HG03095 (cell line): ENCODE data around the gene CFH.
"Not testable (repeated sequence)": the region's sequence is repeated elsewhere in the genome, so short reads cannot be mapped to it uniquely, and the experiment has no call there.

Experiments used
- ATAC-seq: cut with Tn5 transposase; IDR thresholded peaks from one replicate; pipeline ENCODE4 v1.9.1; 2021; ENCODE audit warnings: moderate library complexity; ENCODE audit not compliant: unreplicated experiment

The CFH gene

GRCh38 chr1:196651637-196652215, at the start of gene CFH:
Gene CFH (plus strand): TSS chr1:196652043. CDS start chr1:196652118, 75 bp downstream.
- no peak for ATAC-seq

DNA sequence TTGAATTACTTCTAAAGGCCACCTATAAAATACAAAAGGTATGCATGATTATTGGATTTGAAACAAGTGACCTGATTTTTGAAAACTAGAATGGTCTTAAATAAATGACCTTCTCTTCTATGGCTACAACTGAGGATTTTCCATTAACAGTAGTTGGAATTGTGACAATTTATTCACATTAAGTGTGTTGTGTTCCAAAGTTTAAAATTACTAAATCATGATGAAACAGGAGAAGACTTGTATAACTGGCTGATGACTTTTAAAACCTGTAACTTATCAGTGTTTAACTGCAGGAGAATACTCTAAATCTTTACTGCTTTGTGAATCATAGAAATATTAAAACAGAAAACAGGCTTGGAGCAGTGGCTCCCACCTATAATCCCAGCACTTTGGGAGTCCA, 48.2 kb upstream of the CFH start:
- no peak for ATAC-seq

GRCh38 chr1:196607981-196608380, 43.9 kb upstream of the CFH start:
- no peak for ATAC-seq

- ATAC-seq = no peak
Observed at GRCh38 chr1:196608390-196609369, 43.2 kb upstream of the CFH start, which contains the start of gene KCNT2. Gene KCNT2 (minus strand): TSS chr1:196608440. CDS start chr1:196608309, 131 bp downstream.

- no peak for ATAC-seq
Observed at GRCh38 chr1:196609370-196609737, 42.5 kb upstream of the CFH start.

DNA sequence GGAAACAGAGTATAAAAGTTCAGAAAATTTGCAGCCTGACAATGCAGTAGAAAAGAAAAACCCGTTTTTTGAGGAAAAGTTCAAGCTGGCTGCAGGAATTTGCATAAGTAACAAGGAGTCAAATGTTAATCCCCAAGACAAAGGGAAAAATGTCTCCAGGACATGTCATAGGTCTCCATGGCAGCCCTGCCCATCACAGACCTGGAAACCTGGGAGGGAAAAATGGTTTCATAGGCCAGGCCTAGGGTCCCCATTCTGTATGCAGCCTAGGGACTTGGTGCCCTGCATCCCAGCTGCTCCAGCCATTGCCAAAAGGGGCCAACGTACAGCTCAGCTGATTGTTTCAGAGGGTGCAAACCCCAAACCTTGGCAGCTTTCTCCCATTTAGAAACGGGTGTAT, 40.0 kb upstream of the CFH start:
- no peak for ATAC-seq

DNA sequence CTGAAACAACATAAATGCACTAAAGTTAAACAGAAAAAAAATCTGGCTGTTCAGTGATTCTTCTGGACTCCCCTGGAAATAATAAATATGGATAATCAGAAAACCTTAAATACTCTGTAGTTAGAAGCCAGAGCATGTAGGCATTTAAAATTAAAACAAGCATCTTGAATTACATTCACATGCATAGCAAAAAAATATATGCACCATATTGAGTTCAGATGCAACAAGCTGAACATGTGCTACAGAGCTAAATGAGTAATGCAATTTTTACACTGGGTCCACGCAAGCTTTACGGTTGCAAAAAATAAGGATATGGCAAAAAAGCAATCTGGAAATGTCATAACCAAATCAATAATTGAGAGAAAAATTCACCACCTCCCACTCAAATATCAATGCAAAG, 32.1 kb upstream of the CFH start:
- ATAC-seq = no peak

DNA sequence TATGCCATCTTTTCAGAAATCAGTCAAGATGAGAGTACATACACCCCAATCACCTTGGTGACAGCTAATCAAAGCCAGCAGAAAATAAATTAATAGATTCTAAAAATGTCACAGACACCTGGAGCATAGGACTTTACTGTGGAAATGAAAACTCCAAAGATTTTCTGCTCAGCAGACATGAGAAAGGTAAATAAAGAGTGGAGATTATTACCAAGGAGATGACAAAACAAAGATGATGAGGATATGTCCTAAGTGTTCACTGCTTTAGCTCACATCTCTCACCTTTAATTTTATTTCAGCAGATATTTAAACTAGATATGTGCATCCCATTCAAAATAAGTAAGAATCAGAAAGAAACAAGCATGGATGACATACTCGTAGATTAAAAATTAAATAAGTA, 28.8 kb upstream of the CFH start:
- ATAC-seq = no peak

- no peak for ATAC-seq
Observed at GRCh38 chr1:196628838-196629237, 23.0 kb upstream of the CFH start.

DNA sequence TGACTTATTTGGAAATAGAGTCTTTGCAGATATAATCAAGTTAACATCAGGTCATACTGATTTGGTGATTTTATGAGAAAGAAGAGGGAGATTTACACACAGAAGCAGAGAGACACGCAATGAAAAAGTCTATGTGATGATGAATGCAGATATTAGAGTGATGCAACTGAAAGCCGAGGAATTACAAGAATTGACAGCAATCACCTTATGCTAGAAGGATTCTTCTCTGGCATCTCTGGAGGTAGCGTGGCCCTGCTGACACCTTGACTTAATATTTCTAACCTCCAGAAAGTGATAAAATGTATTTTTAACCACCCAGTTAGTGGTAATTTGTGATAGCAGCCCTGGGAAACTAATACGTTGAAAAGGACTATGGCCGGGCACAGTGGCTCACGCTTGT, 14.2 kb upstream of the CFH start:
- no peak for ATAC-seq

- ATAC-seq = no peak
Observed at GRCh38 chr1:196638466-196638865, 13.4 kb upstream of the CFH start.

DNA sequence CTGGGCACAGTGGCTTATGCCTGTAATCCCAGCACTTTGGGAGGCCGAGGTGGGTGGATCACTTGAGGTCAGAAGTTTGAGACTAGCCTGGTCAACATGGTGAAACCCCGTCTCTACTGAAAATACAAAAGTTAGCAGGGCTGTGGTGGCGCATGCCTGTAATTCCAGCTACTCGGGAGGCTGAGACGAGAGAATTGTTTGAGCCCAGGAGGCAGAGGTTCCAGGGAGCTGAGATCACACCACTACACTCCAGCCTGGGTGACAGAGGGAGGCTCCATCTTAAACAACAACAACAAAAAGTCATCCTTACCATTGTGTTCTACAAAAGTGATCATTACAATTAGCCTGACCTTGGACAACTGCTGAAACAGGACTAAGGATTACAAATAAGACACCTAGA, 12.6 kb upstream of the CFH start:
- not testable (repeated sequence) for ATAC-seq

DNA sequence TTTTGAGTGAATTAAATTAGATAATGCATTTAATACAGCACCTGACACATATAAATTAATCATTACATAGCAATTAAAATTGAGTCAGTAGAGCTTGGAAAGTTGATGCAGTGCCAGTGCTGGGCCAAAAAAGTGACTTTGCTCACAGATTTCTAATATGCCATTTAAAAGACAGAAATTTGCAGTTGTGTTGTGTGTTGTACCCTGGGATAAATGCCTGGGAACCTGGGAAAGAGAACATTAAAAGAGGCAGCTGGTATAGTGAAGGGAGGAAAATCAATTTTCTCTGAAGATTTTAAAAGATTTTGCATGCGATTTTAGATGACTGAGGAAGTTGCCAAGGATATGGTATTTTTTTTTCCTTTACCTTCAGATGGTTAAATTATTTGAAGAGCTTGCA, 10.9 kb upstream of the CFH start:
- ATAC-seq = no peak

DNA sequence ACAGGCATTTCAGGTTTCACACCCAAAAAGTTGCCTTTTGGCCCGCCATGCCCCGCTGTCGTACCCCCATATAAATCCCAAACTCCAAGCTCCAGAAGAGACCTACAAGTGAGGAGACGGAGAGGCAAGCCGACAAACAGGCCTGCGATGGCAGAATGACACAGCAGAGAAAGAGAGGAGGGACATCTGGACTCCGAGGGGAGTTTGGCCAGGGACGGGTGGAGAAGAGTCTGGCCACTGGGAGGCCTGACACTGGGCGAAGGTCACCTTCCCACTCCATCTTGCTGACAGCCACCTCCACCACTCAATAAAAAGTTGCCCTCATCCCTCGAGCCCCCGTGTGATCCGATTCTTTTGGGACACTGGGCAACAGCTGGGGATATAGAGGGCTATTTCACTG, 1.9 kb upstream of the CFH start:
- ATAC-seq = no peak

DNA sequence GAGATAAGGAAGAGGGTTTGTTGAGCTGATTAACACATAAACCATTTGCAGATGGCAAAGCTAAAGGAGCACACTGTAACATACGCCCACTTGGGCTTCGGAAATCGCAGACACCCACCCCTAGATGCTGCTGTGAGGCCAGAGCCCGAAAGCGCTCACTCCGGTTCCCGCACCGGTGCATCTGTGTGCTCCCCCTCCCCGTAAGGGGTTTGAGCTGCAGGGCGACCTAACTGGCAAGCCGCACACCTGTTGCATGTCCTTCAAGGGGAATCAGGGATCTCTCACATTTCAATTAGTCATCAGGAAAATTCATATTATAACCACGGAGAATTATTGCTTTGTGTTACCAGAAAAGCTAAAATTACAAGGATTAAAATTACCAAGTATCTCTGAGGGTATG, 1.4 kb upstream of the CFH start:
- no peak for ATAC-seq

DNA sequence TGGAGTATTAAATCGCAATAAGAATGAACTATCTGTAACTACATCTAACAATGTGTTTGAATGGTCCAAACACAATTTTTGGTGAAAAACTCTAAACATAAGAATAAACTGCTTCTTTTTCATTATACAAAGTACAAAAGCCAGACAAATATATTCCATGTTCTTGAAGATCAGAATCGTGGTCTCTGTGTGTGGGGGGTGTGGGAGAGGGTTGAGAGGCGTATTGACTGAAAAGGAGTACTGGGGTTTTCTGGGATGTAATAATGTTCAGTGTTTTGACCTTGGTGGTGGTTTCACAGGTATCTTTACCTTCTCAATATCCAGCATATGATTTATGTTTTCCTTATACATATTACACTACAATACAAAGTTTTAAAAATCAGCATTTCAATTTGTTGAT, 764 bp upstream of the CFH start:
- ATAC-seq = no peak

GRCh38 chr1:196654271-196654670, 2.4 kb downstream of the CFH start:
- ATAC-seq = no peak

GRCh38 chr1:196655071-196655470, 3.2 kb downstream of the CFH start:
- ATAC-seq = no peak

DNA sequence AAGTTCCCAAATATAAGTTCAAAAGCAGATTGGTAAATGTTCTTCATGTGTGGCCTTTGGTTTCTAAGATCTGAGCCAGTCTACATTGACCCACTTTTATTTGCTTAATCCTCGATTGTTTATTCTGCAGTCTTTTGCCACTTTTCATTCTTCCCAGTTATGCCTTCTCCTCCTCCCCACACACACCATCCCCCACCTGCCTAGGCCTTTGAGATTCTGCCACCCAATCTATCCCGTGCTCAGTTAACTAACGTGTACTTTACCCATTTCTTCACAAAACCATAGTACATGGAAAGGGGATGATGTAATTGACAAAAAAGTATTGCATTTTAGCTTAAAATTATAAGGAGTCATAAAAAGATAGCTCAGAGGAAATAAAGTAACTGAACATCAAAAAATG, 3.7 kb downstream of the CFH start:
- ATAC-seq = no peak

GRCh38 chr1:196659471-196659870, 7.6 kb downstream of the CFH start:
- ATAC-seq = no peak

DNA sequence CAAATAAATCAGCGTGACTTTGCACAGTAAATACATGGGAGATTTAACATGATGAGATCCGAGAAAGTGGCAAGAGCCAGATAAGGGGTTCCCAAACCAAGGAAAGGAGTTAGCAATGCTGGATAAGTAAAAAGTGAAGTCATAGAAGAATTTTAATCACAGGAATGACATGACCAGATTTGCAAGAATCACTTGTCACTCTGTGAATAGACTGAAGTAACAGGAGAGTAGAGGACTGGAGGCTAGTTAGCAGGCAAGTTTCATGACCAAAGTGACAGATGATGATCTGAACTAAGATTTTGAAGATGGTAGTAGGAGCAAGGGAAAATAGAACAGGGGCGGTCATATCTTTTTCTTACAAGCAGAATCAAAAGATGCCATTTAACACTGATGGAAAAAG, 8.4 kb downstream of the CFH start:
- ATAC-seq = no peak

DNA sequence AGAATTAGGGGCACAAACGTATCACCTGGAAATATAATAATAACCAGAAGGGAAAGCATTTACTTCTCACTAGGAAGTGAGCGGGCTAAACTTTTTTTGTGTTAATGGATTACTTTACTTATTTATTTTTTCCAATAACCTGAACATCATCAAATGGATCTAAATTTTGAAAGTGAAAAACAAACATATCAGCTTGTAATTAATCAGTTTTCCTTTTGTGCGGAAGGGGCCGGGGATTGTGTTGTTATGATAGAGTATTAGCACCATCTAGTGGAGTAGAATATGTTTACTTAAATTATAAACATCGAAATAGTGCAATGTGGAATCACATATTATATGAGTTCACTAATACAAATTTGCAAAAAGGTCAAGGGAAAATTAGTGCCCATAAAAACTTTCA, 9.0 kb downstream of the CFH start:
- peak; percentile 76 for ATAC-seq
